ENCODE data around the gene HLA-F. TPM values are rescaled to one million over a fixed set of nuclear protein-coding genes. Genes with fewer than 3 reads are reported as not detected.

Gene HLA-F
- total RNA-seq (2012; rRNA removed), result 2.0 and 3.3 TPM in 2 replicates

DNA sequence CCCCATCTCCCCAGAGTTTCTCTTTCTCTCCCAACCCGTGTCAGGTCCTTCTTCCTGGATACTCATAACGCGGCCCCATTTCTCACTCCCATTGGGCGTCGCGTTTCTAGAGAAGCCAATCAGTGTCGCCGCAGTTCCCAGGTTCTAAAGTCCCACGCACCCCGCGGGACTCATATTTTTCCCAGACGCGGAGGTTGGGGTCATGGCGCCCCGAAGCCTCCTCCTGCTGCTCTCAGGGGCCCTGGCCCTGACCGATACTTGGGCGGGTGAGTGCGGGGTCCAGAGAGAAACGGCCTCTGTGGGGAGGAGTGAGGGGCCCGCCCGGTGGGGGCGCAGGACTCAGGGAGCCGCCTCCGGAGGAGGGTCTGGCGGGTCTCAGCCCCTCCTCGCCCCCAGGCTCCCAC lies at the start of gene HLA-F:
HLA-F (plus strand) TSS at position 173 of the 404 bp plus-strand sequence; CDS start at position 203, 30 bp downstream.
- peaks cover 6% of the 10 kb centered on the region for H3K4me1 ChIP-seq (ENCODE audit: control insufficient read depth, insufficient read depth, low read length)
- no peaks in the 10 kb centered on the region for H3K36me3 ChIP-seq (ENCODE audit: insufficient read depth, low read length)
- no peaks in the 10 kb centered on the region for H3K9me3 ChIP-seq (replicated peaks; ENCODE audit: low read length)
- peak within 1 kb of the TSS; percentile 36 for H3K9ac ChIP-seq (ENCODE audit: low read depth, low read length)
- H3K4me2 ChIP-seq (ENCODE audit: low read length), result peak within 1 kb of the TSS; percentile 77
- H3K4me3 ChIP-seq (ENCODE audit: low read length), result peak within 1 kb of the TSS; percentile 66
- peaks cover 13% of the 10 kb centered on the region for H3K27me3 ChIP-seq (ENCODE audit: control insufficient read depth, insufficient read depth, low read length)

DNA sequence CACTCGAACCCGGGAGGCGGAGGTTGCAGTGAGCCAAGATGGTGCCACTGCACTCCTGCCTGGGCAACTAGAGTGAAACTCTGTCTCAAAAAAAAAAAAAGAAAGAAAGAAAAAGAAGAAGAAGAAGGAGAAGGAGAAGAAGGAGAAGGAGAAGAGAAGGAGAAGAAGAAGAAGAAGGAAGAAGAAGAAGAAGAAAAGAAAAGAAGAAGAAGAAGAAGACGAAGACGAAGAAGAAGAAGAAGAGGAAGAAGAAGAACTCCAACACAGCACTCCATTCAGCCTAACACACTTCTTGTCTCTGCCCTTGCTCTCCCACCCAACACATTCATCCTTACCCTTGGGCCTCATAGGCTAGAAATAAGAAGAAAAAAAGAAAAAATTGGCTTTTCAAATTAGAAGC lies 49.2 kb upstream of the HLA-F start:
- H3K4me2 ChIP-seq (ENCODE audit: low read length), result no peak overlapping the region
- H3K4me1 ChIP-seq (ENCODE audit: control insufficient read depth, insufficient read depth, low read length), result no peaks in the 10 kb centered on the region
- peaks cover 13% of the 10 kb centered on the region for H3K27me3 ChIP-seq (ENCODE audit: control insufficient read depth, insufficient read depth, low read length)
- H3K9ac ChIP-seq (ENCODE audit: low read depth, low read length), result no peak overlapping the region
- no peaks in the 10 kb centered on the region for H3K9me3 ChIP-seq (replicated peaks; ENCODE audit: low read length)
- no peak overlapping the region for H3K4me3 ChIP-seq (ENCODE audit: low read length)
- H3K36me3 ChIP-seq (ENCODE audit: insufficient read depth, low read length), result no peaks in the 10 kb centered on the region

- no peaks in the 10 kb centered on the region for H3K36me3 ChIP-seq (ENCODE audit: insufficient read depth, low read length)
- no peak overlapping the region for H3K4me3 ChIP-seq (ENCODE audit: low read length)
- H3K4me1 ChIP-seq (ENCODE audit: control insufficient read depth, insufficient read depth, low read length), result no peaks in the 10 kb centered on the region
- peaks cover 9% of the 10 kb centered on the region for H3K27me3 ChIP-seq (ENCODE audit: control insufficient read depth, insufficient read depth, low read length)
- no peak overlapping the region for H3K4me2 ChIP-seq (ENCODE audit: low read length)
- no peak overlapping the region for H3K9ac ChIP-seq (ENCODE audit: low read depth, low read length)
- no peaks in the 10 kb centered on the region for H3K9me3 ChIP-seq (replicated peaks; ENCODE audit: low read length)
Measured at GRCh38 chr6:29675561-29675960, 47.7 kb upstream of the HLA-F start.

GRCh38 chr6:29676981-29677601 lies 46.1 kb upstream of the HLA-F start:
- no peaks in the 10 kb centered on the region for H3K27me3 ChIP-seq (ENCODE audit: control insufficient read depth, insufficient read depth, low read length)
- H3K4me1 ChIP-seq (ENCODE audit: control insufficient read depth, insufficient read depth, low read length), result no peaks in the 10 kb centered on the region
- no peak overlapping the region for H3K4me2 ChIP-seq (ENCODE audit: low read length)
- H3K9me3 ChIP-seq (replicated peaks; ENCODE audit: low read length), result no peaks in the 10 kb centered on the region
- no peak overlapping the region for H3K4me3 ChIP-seq (ENCODE audit: low read length)
- no peaks in the 10 kb centered on the region for H3K36me3 ChIP-seq (ENCODE audit: insufficient read depth, low read length)
- no peak overlapping the region for H3K9ac ChIP-seq (ENCODE audit: low read depth, low read length)

GRCh38 chr6:29678114-29678513 lies 45.1 kb upstream of the HLA-F start:
- H3K27me3 ChIP-seq (ENCODE audit: control insufficient read depth, insufficient read depth, low read length), result no peaks in the 10 kb centered on the region
- no peak overlapping the region for H3K4me2 ChIP-seq (ENCODE audit: low read length)
- no peaks in the 10 kb centered on the region for H3K36me3 ChIP-seq (ENCODE audit: insufficient read depth, low read length)
- H3K4me1 ChIP-seq (ENCODE audit: control insufficient read depth, insufficient read depth, low read length), result no peaks in the 10 kb centered on the region
- no peak overlapping the region for H3K9ac ChIP-seq (ENCODE audit: low read depth, low read length)
- H3K4me3 ChIP-seq (ENCODE audit: low read length), result no peak overlapping the region
- H3K9me3 ChIP-seq (replicated peaks; ENCODE audit: low read length), result no peaks in the 10 kb centered on the region

GRCh38 chr6:29679962-29680361 lies 43.3 kb upstream of the HLA-F start:
- Histone ChIP-seq H3K9me3 (replicated peaks; ENCODE audit: low read length) (no peaks in the 10 kb centered on the region), H3K9ac (ENCODE audit: low read depth, low read length) (no peak overlapping the region), H3K4me1 (ENCODE audit: control insufficient read depth, insufficient read depth, low read length) (no peaks in the 10 kb centered on the region), H3K4me2 (ENCODE audit: low read length) (no peak overlapping the region), H3K36me3 (ENCODE audit: insufficient read depth, low read length) (no peaks in the 10 kb centered on the region), H3K27me3 (ENCODE audit: control insufficient read depth, insufficient read depth, low read length) (peaks cover 8% of the 10 kb centered on the region), H3K4me3 (ENCODE audit: low read length) (no peak overlapping the region)

DNA sequence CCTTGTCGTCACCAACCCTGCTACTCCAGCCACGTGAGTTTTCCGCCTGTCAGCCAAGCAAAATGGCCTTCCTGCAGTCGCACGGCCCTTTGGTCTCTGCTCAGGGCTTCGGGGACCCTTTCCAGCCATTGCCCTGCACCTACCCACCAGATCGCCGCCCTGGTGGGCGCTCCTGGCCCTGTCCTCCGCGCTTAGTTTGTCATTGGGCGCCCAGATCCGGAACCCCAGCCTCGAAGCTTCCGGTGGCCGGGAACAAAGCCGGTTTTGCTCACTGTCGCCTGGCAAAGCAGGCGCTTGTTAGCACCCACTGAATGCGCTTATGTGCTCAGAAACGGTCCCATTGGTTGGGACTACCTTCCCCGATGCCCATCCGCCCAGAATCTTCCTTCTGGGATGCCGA lies 42.8 kb upstream of the HLA-F start:
- Histone ChIP-seq H3K4me1 (ENCODE audit: control insufficient read depth, insufficient read depth, low read length) (no peaks in the 10 kb centered on the region), H3K27me3 (ENCODE audit: control insufficient read depth, insufficient read depth, low read length) (peaks cover 12% of the 10 kb centered on the region), H3K4me3 (ENCODE audit: low read length) (no peak overlapping the region), H3K9me3 (replicated peaks; ENCODE audit: low read length) (no peaks in the 10 kb centered on the region), H3K4me2 (ENCODE audit: low read length) (no peak overlapping the region), H3K9ac (ENCODE audit: low read depth, low read length) (no peak overlapping the region), H3K36me3 (ENCODE audit: insufficient read depth, low read length) (no peaks in the 10 kb centered on the region)

- Histone ChIP-seq H3K4me1 (ENCODE audit: control insufficient read depth, insufficient read depth, low read length) (no peaks in the 10 kb centered on the region), H3K27me3 (ENCODE audit: control insufficient read depth, insufficient read depth, low read length) (peaks cover 17% of the 10 kb centered on the region), H3K4me2 (ENCODE audit: low read length) (no peak within 1 kb of the TSS), H3K9me3 (replicated peaks; ENCODE audit: low read length) (no peaks in the 10 kb centered on the region), H3K4me3 (ENCODE audit: low read length) (no peak within 1 kb of the TSS), H3K36me3 (ENCODE audit: insufficient read depth, low read length) (no peaks in the 10 kb centered on the region), H3K9ac (ENCODE audit: low read depth, low read length) (no peak within 1 kb of the TSS)
Measured at GRCh38 chr6:29680904-29681303, 42.3 kb upstream of the HLA-F start, which contains the start of gene ZFP57. TSS of gene ZFP57 (minus strand) at chr6:29681152. CDS start at chr6:29677003, 4,149 bp downstream.

- no peak overlapping the region for H3K4me3 ChIP-seq (ENCODE audit: low read length)
- H3K4me1 ChIP-seq (ENCODE audit: control insufficient read depth, insufficient read depth, low read length), result no peaks in the 10 kb centered on the region
- H3K9me3 ChIP-seq (replicated peaks; ENCODE audit: low read length), result no peaks in the 10 kb centered on the region
- H3K27me3 ChIP-seq (ENCODE audit: control insufficient read depth, insufficient read depth, low read length), result peaks cover 18% of the 10 kb centered on the region
- H3K9ac ChIP-seq (ENCODE audit: low read depth, low read length), result no peak overlapping the region
- no peak overlapping the region for H3K4me2 ChIP-seq (ENCODE audit: low read length)
- H3K36me3 ChIP-seq (ENCODE audit: insufficient read depth, low read length), result no peaks in the 10 kb centered on the region
Measured at GRCh38 chr6:29681811-29682210, 41.4 kb upstream of the HLA-F start.

GRCh38 chr6:29685718-29686326 lies 37.4 kb upstream of the HLA-F start:
- no peaks in the 10 kb centered on the region for H3K36me3 ChIP-seq (ENCODE audit: insufficient read depth, low read length)
- no peak overlapping the region for H3K4me3 ChIP-seq (ENCODE audit: low read length)
- no peaks in the 10 kb centered on the region for H3K4me1 ChIP-seq (ENCODE audit: control insufficient read depth, insufficient read depth, low read length)
- no peak overlapping the region for H3K4me2 ChIP-seq (ENCODE audit: low read length)
- peaks cover 18% of the 10 kb centered on the region for H3K27me3 ChIP-seq (ENCODE audit: control insufficient read depth, insufficient read depth, low read length)
- H3K9me3 ChIP-seq (replicated peaks; ENCODE audit: low read length), result no peaks in the 10 kb centered on the region
- H3K9ac ChIP-seq (ENCODE audit: low read depth, low read length), result no peak overlapping the region

- no peaks in the 10 kb centered on the region for H3K9me3 ChIP-seq (replicated peaks; ENCODE audit: low read length)
- H3K4me3 ChIP-seq (ENCODE audit: low read length), result no peak overlapping the region
- H3K27me3 ChIP-seq (ENCODE audit: control insufficient read depth, insufficient read depth, low read length), result no peaks in the 10 kb centered on the region
- H3K4me1 ChIP-seq (ENCODE audit: control insufficient read depth, insufficient read depth, low read length), result no peaks in the 10 kb centered on the region
- H3K9ac ChIP-seq (ENCODE audit: low read depth, low read length), result no peak overlapping the region
- H3K36me3 ChIP-seq (ENCODE audit: insufficient read depth, low read length), result no peaks in the 10 kb centered on the region
- H3K4me2 ChIP-seq (ENCODE audit: low read length), result no peak overlapping the region
Measured at GRCh38 chr6:29694637-29695036, 28.6 kb upstream of the HLA-F start.
